GM21825 (cell line): ENCODE results near the gene CR2.
"Not testable (repeated sequence)": the region's sequence is repeated elsewhere in the genome, so short reads cannot be mapped to it uniquely, and the experiment has no call there.

Experiments used
- ATAC-seq: cut with Tn5 transposase; IDR thresholded peaks from one replicate; pipeline ENCODE4 v1.9.1; 2021; ENCODE audit warnings: mild to moderate bottlenecking, moderate library complexity; ENCODE audit not compliant: unreplicated experiment

Gene CR2

GRCh38 chr1:207454046-207454964 is at the start of gene CR2:
Gene CR2, plus strand, starts transcription at chr1:207454328. Its CDS starts 91 bp downstream, at chr1:207454419.
- ATAC-seq = peak; percentile 77

GRCh38 chr1:207404849-207405525 is 49.1 kb upstream of the CR2 start:
- ATAC-seq = no peak

GRCh38 chr1:207405814-207406213 is 48.3 kb upstream of the CR2 start:
- no peak for ATAC-seq

GRCh38 chr1:207407655-207408260 is 46.4 kb upstream of the CR2 start:
- ATAC-seq = no peak

- no peak for ATAC-seq
Observed at GRCh38 chr1:207412845-207413244, 41.3 kb upstream of the CR2 start.

GRCh38 chr1:207414606-207415108 is 39.5 kb upstream of the CR2 start:
- ATAC-seq = peak; percentile 78

GRCh38 chr1:207417076-207417475 is 37.1 kb upstream of the CR2 start:
- ATAC-seq = no peak

GRCh38 chr1:207418351-207418750 is 35.8 kb upstream of the CR2 start:
- no peak for ATAC-seq

GRCh38 chr1:207420109-207420508 is 34.0 kb upstream of the CR2 start:
- ATAC-seq = no peak

- no peak for ATAC-seq
Observed at GRCh38 chr1:207421078-207421477, 33.0 kb upstream of the CR2 start.

- ATAC-seq = no peak
Observed at GRCh38 chr1:207423560-207424292, 30.4 kb upstream of the CR2 start.

- ATAC-seq = no peak
Observed at GRCh38 chr1:207424570-207425131, 29.5 kb upstream of the CR2 start.

GRCh38 chr1:207427832-207428585 is 26.1 kb upstream of the CR2 start:
- ATAC-seq = no peak

GRCh38 chr1:207428783-207429182 is 25.3 kb upstream of the CR2 start:
- no peak for ATAC-seq

- no peak for ATAC-seq
Observed at GRCh38 chr1:207429963-207430362, 24.2 kb upstream of the CR2 start.

- no peak for ATAC-seq
Observed at GRCh38 chr1:207430602-207431001, 23.5 kb upstream of the CR2 start.

- ATAC-seq = no peak
Observed at GRCh38 chr1:207431508-207431907, 22.6 kb upstream of the CR2 start.

GRCh38 chr1:207433435-207433834 is 20.7 kb upstream of the CR2 start:
- ATAC-seq = no peak

GRCh38 chr1:207436746-207437145 is 17.4 kb upstream of the CR2 start:
- not testable (repeated sequence) for ATAC-seq

GRCh38 chr1:207440626-207441025 is 13.5 kb upstream of the CR2 start:
- no peak for ATAC-seq
